OCI-LY7 (cell line): Measurements from ENCODE around the gene PKIB. TPM values are rescaled to one million over a fixed set of nuclear protein-coding genes. Genes with fewer than 3 reads are reported as not detected.

Source experiments
- BruUV-seq: library from RNA; stranded (reverse); fragments of 400-500 nt; replicated peaks from 2 replicates; lab custom pipeline; 2021; lab: Mats Ljungman, UMichigan
- CTCF ChIA-PET: fragments of 300-600 bp; sonication (Branson Sonifier 250); formaldehyde crosslinking; loops from one replicate; lab custom pipeline; 2022; ENCODE audit warnings: antibody characterized with exemption; ENCODE audit not compliant: unreplicated experiment; lab: Charles Lee
- POLR2A ChIA-PET: fragments of 300-600 bp; sonication (Branson Sonifier 250); formaldehyde crosslinking; loops from one replicate; lab custom pipeline; 2022; ENCODE audit warnings: antibody characterized with exemption; lab: Charles Lee
- DNase-seq: peaks from one replicate; pipeline ENCODE4 v3.0.0-alpha.2; 2015; ENCODE audit warnings: low spot score
- H2AFZ ChIP-seq: fragments of 200-600 bp; sonication (generic), shearing (Covaris generic); 2 replicates; pipeline ENCODE4 v1.6.1; 2014; ENCODE audit warnings: mild to moderate bottlenecking, antibody characterized with exemption, low read length, moderate library complexity
- H3K27ac ChIP-seq: fragments of 200-600 bp; sonication (generic); 2 replicates; pipeline ENCODE4 v1.5.1; 2014; ENCODE audit warnings: mixed run types, low read depth, mild to moderate bottlenecking, moderate library complexity, low read length, inconsistent platforms; ENCODE audit not compliant: poor library complexity, severe bottlenecking
- H3K36me3 ChIP-seq: fragments of 200-600 bp; sonication (generic); 2 replicates; pipeline ENCODE4 v1.6.1; 2014; ENCODE audit warnings: mild to moderate bottlenecking, antibody characterized with exemption, low read length, moderate library complexity, mixed read lengths; ENCODE audit not compliant: insufficient read depth
- H3K4me1 ChIP-seq: fragments of 200-600 bp; sonication (generic); 2 replicates; pipeline ENCODE4 v1.5.1; 2014; ENCODE audit warnings: mild to moderate bottlenecking, low read length; ENCODE audit not compliant: insufficient read depth, poor library complexity, severe bottlenecking
- H3K4me2 ChIP-seq: fragments of 200-600 bp; sonication (generic); 2 replicates; pipeline ENCODE4 v1.6.1; 2014; ENCODE audit warnings: mild to moderate bottlenecking, low read length
- H3K4me3 ChIP-seq: fragments of 200-600 bp; sonication (generic); 2 replicates; pipeline ENCODE4 v1.5.1; 2014; ENCODE audit warnings: mild to moderate bottlenecking, low read depth, low read length; ENCODE audit not compliant: poor library complexity, severe bottlenecking
- H3K79me2 ChIP-seq: fragments of 200-600 bp; sonication (generic); 2 replicates; pipeline ENCODE4 v1.6.1; 2016; ENCODE audit warnings: low read depth, mild to moderate bottlenecking, low read length, moderate library complexity, mixed read lengths; ENCODE audit not compliant: insufficient read depth
- H3K9me2 ChIP-seq: fragments of 200-600 bp; sonication (generic); 2 replicates; pipeline ENCODE4 v1.6.1; 2016; ENCODE audit warnings: mild to moderate bottlenecking, low read length, mixed read lengths; ENCODE audit not compliant: insufficient read depth
- H3K9me3 ChIP-seq: fragments of 200-600 bp; sonication (generic); 2 replicates; pipeline ENCODE4 v1.6.1; 2014; ENCODE audit warnings: mild to moderate bottlenecking, mixed run types, low read length, mixed read lengths
- H4K20me1 ChIP-seq: fragments of 200-600 bp; sonication (generic); 2 replicates; pipeline ENCODE4 v1.6.1; 2014; ENCODE audit warnings: mild to moderate bottlenecking, antibody characterized with exemption, low read length, moderate library complexity, mixed read lengths; ENCODE audit not compliant: insufficient read depth
- EZH2phosphoT487 ChIP-seq: fragments of 200-600 bp; sonication (generic); IDR thresholded peaks from 2 replicates; pipeline ENCODE4 v1.6.1; 2018; ENCODE audit warnings: low read depth, borderline replicate concordance, mild to moderate bottlenecking, mixed run types, antibody characterized with exemption, low read length, moderate library complexity, mixed read lengths
- intact Hi-C: fragments of 100-400 bp; cut with micrococcal nuclease; formaldehyde crosslinking; loops from one replicate; pipeline ENCODE4 v1.10.0; 2022; ENCODE audit not compliant: unreplicated experiment
- total RNA-seq, 2 experiments: library from RNA; depleted of rRNA in 1 of 2; stranded (reverse); fragments of >200 nt in 1 of 2; shearing (Covaris generic) in 1 of 2; gene quantifications; 2 replicates each; pipeline ENCODE4 v1.2.3, GENCODE V29; 2014 to 2022
- TF ChIP-seq, protein P1 (sequence below): fragments of 200-600 bp; sonication (generic); conservative IDR thresholded peaks from 2 replicates; pipeline ENCODE4 v1.5.1; 2014; ENCODE audit warnings: mild to moderate bottlenecking, antibody characterized with exemption, low read length, moderate library complexity, mixed read lengths

Gene PKIB
- total RNA-seq, 2 experiments from 2014 or later = 0.46 TPM; not detected in 1

DNA sequence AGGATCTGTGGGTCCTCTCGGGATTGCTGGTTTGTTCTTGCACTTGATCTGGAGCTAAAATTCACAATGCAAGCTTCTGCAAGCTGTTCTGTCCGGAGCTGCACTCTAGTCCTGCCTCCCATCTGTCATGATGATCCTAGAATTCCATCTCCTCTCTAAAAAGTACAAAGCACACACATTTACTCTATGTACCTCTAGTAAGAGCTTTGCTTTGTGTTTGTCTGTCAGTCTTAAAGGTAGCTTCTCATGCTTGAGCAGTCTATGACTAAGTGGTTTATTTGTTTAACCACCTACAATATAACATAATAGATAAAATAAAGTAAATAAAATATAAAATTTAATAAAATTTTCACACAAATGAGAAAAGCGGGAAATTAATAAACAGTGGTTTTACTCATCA, 46.0 kb upstream of the PKIB start:
- no peak for DNase-seq
- intact Hi-C loops = no loop called here
- Histone ChIP-seq H3K4me1 (no peaks in the 10 kb centered on the region), H3K79me2 (no peaks in the 10 kb centered on the region), H3K4me3 (no peak overlapping the region), H4K20me1 (no peaks in the 10 kb centered on the region), H3K4me2 (no peak overlapping the region), H3K9me3 (no peaks in the 10 kb centered on the region), H2AFZ (no peak overlapping the region), H3K27ac (no peak overlapping the region), H3K9me2 (no peaks in the 10 kb centered on the region), H3K36me3 (no peaks in the 10 kb centered on the region)
- BruUV-seq = no TSS peak
- no peak for TF ChIP-seq EZH2phosphoT487
- TF ChIP-seq, protein P1, sequence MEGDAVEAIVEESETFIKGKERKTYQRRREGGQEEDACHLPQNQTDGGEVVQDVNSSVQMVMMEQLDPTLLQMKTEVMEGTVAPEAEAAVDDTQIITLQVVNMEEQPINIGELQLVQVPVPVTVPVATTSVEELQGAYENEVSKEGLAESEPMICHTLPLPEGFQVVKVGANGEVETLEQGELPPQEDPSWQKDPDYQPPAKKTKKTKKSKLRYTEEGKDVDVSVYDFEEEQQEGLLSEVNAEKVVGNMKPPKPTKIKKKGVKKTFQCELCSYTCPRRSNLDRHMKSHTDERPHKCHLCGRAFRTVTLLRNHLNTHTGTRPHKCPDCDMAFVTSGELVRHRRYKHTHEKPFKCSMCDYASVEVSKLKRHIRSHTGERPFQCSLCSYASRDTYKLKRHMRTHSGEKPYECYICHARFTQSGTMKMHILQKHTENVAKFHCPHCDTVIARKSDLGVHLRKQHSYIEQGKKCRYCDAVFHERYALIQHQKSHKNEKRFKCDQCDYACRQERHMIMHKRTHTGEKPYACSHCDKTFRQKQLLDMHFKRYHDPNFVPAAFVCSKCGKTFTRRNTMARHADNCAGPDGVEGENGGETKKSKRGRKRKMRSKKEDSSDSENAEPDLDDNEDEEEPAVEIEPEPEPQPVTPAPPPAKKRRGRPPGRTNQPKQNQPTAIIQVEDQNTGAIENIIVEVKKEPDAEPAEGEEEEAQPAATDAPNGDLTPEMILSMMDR = no peak
- POLR2A ChIA-PET = interaction anchor here (0.6 to 0.7 kb wide), 2 partner anchors 14 to 826 kb away, joined by 3 read pairs; no protein-coding TSS in a partner anchor
- CTCF ChIA-PET = no interaction called here

DNA sequence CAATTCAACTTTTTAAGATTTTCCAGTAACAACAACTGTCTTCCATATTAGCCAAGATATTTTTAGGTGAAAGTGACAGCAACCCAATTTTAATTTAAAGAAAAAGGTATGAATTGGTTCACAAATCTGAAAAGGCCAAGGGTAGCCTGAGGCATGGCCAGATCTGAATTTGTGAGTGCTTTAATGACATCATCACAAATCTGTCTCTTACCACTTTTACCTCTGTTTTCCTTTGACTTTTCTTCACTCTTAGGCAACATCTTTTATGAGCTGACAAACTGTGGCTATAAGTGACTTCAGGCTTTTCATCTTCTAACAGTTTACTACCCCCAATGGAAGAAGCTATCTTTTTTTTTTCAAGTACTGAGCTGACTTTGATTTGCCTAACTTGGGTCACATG, 44.5 kb upstream of the PKIB start:
- intact Hi-C loops = no loop called here
- no peaks in the 10 kb centered on the region for H3K79me2 ChIP-seq
- H4K20me1 ChIP-seq = no peaks in the 10 kb centered on the region
- ChIA-PET POLR2A (no interaction called here), CTCF (no interaction called here)
- no TSS peak for BruUV-seq
- H2AFZ ChIP-seq = no peak overlapping the region
- DNase-seq = no peak
- TF ChIP-seq, protein P1 = no peak
- TF ChIP-seq EZH2phosphoT487 = no peak
- no peak overlapping the region for H3K4me3 ChIP-seq
- H3K36me3 ChIP-seq = no peaks in the 10 kb centered on the region
- H3K4me1 ChIP-seq = no peaks in the 10 kb centered on the region
- H3K27ac ChIP-seq = no peak overlapping the region
- H3K4me2 ChIP-seq = no peak overlapping the region
- no peaks in the 10 kb centered on the region for H3K9me2 ChIP-seq
- no peaks in the 10 kb centered on the region for H3K9me3 ChIP-seq

DNA sequence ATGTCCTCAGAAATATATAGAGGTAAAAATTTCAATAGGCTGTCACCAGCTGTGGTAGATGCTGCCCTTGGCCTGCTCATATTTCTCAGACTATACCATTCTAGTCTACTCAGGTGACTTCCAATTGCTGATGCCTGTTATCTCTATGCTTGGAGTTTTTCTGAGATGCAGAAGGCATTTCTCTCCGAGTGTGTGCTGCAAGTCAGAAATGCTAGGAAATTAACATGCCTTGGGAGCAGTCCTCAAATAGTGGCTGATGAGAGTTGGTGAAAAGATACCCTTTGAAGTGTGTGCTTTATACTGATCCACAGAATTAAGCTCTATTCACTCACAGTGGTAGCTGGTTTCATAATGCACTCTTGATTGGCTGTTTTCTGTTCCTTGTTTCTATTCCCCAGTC, 43.2 kb upstream of the PKIB start:
- Histone ChIP-seq H2AFZ (no peak overlapping the region), H4K20me1 (no peaks in the 10 kb centered on the region), H3K79me2 (no peaks in the 10 kb centered on the region), H3K4me2 (no peak overlapping the region), H3K36me3 (no peaks in the 10 kb centered on the region), H3K4me1 (no peaks in the 10 kb centered on the region), H3K9me2 (no peaks in the 10 kb centered on the region), H3K4me3 (no peak overlapping the region), H3K9me3 (no peaks in the 10 kb centered on the region), H3K27ac (no peak overlapping the region)
- ChIA-PET CTCF (no interaction called here), POLR2A (interaction anchor here (0.7 kb wide), 1 partner anchor 23 kb away, joined by 4 read pairs; no protein-coding TSS in a partner anchor)
- intact Hi-C loops = no loop called here
- no TSS peak for BruUV-seq
- DNase-seq = no peak
- TF ChIP-seq, protein P1 = no peak
